ENCODE measurements around the gene CYTH2.

The CYTH2 gene

DNA sequence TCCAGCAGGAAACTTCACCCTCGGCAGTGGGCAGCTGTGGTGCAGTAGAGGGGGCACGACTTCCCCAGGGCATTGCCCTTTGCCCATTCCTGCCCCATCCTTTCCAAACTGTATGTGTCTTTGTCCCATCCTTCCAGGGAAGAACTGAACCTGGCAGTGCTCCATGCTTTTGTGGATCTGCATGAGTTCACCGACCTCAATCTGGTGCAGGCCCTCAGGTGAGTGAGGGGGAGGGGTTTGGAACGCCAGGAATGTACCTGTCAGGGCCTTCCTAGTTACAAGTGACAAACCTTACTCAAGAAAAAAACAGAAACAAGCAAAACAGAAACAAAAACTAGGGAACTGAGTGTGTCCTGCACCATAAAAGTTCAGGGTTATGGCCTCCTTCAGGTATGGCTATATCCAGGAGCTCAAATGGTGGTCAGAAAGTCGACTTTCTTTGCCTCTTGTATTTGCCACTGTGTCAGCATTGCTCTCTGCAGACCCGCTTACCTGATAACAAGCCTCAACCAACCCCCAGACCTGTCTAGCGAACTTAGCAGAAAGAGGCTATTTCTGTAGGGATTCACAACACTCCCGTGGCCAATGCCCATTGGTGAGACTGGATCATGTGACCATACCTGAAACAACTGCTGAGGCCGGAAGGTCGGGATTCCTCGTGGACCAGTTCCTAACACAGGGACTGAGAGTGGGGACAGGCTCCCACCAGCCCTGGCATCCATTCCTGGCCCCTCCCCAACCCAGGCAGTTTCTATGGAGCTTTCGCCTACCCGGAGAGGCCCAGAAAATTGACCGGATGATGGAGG is 4.2 kb downstream of the CYTH2 start:
- Histone ChIP-seq H3K27ac (no peak overlapping the region), H3K27me3 (replicated peaks) (no peaks in the 10 kb centered on the region), H3K36me3 (replicated peaks) (peaks cover 71% of the 10 kb centered on the region), H3K4me3 (ENCODE audit: low read depth, low read length) (no peak overlapping the region)
- no peak for DNase-seq
- TF ChIP-seq, protein P1, sequence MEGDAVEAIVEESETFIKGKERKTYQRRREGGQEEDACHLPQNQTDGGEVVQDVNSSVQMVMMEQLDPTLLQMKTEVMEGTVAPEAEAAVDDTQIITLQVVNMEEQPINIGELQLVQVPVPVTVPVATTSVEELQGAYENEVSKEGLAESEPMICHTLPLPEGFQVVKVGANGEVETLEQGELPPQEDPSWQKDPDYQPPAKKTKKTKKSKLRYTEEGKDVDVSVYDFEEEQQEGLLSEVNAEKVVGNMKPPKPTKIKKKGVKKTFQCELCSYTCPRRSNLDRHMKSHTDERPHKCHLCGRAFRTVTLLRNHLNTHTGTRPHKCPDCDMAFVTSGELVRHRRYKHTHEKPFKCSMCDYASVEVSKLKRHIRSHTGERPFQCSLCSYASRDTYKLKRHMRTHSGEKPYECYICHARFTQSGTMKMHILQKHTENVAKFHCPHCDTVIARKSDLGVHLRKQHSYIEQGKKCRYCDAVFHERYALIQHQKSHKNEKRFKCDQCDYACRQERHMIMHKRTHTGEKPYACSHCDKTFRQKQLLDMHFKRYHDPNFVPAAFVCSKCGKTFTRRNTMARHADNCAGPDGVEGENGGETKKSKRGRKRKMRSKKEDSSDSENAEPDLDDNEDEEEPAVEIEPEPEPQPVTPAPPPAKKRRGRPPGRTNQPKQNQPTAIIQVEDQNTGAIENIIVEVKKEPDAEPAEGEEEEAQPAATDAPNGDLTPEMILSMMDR (IDR thresholded peaks at IDR 0.05; ENCODE audit: low read depth, low read length, missing control alignments), result no peak
- in situ Hi-C loops (cut with HindIII; ENCODE audit: low pct_ligation_motif_present, low sequenced_read_pairs), result no loop called here

DNA sequence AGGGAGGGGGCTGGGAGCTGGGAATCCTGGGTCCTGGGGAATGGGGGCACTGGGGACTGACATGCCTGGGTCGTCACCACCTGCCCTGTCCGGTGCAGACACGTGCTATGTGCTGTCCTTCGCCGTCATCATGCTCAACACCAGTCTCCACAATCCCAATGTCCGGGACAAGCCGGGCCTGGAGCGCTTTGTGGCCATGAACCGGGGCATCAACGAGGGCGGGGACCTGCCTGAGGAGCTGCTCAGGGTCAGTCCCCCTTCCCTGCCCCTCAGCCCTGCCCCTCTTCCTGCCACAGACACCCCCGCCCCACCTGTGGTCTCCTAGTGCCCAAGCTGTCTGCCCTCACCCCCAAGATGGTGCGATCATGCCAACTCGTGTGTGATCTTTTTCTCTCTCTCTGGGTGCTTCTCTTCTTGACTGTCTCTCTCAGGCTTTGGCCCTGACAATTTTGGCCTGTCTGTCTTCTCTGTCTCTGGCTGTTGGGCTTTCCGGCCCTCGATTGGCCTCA is 5.0 kb downstream of the CYTH2 start:
- TF ChIP-seq, protein P1 (IDR thresholded peaks at IDR 0.05; ENCODE audit: low read depth, low read length, missing control alignments), result no peak
- in situ Hi-C loops (cut with HindIII; ENCODE audit: low pct_ligation_motif_present, low sequenced_read_pairs), result no loop called here
- Histone ChIP-seq H3K4me3 (ENCODE audit: low read depth, low read length) (no peak overlapping the region), H3K36me3 (replicated peaks) (peaks cover 74% of the 10 kb centered on the region), H3K27me3 (replicated peaks) (no peaks in the 10 kb centered on the region), H3K27ac (no peak overlapping the region)
- DNase-seq, result no peak

DNA sequence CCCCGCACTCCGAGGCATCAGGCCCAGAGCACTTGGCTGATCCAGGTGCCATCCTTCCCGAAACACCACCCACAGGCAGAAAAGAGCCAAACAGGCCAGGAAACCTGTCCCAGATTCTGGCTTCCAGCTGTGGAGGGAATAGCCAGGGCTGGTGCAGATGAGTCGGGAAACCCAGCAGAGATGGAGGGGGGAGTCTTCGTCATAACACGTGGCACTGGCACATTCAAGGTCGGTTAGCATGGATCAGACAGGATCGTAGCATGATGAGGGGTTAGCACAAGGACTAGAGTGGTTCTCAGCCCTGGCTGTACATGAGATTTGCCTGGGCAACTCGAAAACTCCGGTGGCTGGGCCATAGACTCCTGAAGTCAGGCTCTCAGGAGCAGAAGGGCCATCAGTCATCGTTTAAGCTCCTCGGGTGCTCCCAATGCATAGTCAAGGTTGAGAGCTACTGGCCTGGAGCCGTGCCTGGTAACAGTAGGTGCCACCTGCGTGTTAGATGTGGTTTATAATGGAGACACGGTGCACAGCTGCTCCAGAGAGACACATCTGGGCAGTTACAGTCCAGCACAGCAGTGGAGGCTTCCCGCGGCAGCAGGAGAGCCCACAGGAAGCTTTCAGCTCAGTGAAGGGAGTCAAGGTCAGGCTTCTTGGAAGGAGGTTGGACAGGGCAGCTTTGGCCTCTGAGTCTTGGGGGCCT is 6.3 kb downstream of the CYTH2 start:
- peaks cover 78% of the 10 kb centered on the region for H3K36me3 ChIP-seq (replicated peaks)
- DNase-seq, result no peak
- in situ Hi-C loops (cut with HindIII; ENCODE audit: low pct_ligation_motif_present, low sequenced_read_pairs), result no loop called here
- H3K27me3 ChIP-seq (replicated peaks), result no peaks in the 10 kb centered on the region
- TF ChIP-seq, protein P1 (IDR thresholded peaks at IDR 0.05; ENCODE audit: low read depth, low read length, missing control alignments), result no peak
- no peak overlapping the region for H3K4me3 ChIP-seq (ENCODE audit: low read depth, low read length)
- H3K27ac ChIP-seq, result no peak overlapping the region

DNA sequence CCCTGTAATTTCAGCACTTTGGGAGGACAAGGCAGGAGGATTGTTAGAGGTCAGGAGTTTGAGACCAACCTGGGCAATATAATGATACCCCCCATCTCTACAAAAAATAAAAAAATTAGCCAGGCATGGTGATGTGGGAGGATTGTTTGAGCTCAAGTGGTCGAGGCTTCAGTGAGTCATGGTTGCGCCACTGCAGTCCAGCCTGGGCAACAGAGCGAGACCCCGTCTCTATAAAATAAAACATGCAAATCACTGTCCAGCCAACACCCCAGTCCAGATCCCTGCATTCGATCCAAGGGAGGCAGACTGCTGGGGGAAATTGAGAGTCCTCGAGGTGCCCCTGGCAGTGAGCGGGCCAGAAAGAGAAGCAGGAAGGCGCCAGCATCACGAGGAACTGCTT is 7.0 kb downstream of the CYTH2 start:
- no peak overlapping the region for H3K4me3 ChIP-seq (ENCODE audit: low read depth, low read length)
- no peak for DNase-seq
- no peaks in the 10 kb centered on the region for H3K27me3 ChIP-seq (replicated peaks)
- in situ Hi-C loops (cut with HindIII; ENCODE audit: low pct_ligation_motif_present, low sequenced_read_pairs), result no loop called here
- H3K27ac ChIP-seq, result no peak overlapping the region
- TF ChIP-seq, protein P1 (IDR thresholded peaks at IDR 0.05; ENCODE audit: low read depth, low read length, missing control alignments), result no peak
- peaks cover 72% of the 10 kb centered on the region for H3K36me3 ChIP-seq (replicated peaks)

DNA sequence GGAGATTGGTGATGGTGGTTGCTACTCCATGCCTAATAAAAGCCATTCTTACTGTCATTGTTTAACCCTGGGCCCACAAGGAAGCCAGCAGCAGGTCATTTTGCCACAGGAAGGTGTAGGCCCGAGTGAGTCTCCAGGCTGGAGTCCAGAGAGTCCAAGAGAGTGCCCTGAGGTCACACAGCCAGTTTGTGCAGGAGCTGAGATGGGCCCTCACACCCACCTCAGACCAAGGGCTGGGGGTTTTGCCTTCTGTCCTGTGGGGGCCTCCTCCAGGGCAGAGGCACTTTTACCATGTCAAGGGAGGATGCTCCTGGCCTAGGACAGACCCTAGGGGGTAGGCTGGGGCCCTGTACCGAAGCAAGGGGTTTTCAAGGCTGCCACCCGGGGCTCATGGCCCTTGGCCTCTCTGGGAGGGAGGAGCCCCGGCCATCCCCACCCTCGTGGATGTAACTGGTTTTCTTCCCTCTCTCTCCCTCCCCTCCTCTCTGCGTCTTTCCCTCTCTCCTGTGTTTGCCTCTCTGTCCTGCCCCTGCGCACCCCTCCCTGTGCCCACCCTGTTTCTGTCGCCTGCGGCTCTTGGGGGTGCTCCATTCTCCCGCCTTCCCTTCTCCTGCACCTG is 8.0 kb downstream of the CYTH2 start:
- in situ Hi-C loops (cut with HindIII; ENCODE audit: low pct_ligation_motif_present, low sequenced_read_pairs), result no loop called here
- Histone ChIP-seq H3K27ac (no peak overlapping the region), H3K27me3 (replicated peaks) (no peaks in the 10 kb centered on the region), H3K36me3 (replicated peaks) (peaks cover 62% of the 10 kb centered on the region), H3K4me3 (ENCODE audit: low read depth, low read length) (no peak overlapping the region)
- DNase-seq, result no peak
- TF ChIP-seq, protein P1 (IDR thresholded peaks at IDR 0.05; ENCODE audit: low read depth, low read length, missing control alignments), result no peak
